NCI-H2029 (cell line): ENCODE results near the gene MT1M.
A peak's percentile ranks its signal among the peaks of the same experiment; 100 is the strongest.
"Not testable (repeated sequence)": the region's sequence is repeated elsewhere in the genome, so short reads cannot be mapped to it uniquely, and the experiment has no call there.

Experiments used
- DNase-seq: peaks from one replicate; lab custom pipeline; 2025; lab: John Stamatoyannopoulos, UW

MT1M gene

DNA sequence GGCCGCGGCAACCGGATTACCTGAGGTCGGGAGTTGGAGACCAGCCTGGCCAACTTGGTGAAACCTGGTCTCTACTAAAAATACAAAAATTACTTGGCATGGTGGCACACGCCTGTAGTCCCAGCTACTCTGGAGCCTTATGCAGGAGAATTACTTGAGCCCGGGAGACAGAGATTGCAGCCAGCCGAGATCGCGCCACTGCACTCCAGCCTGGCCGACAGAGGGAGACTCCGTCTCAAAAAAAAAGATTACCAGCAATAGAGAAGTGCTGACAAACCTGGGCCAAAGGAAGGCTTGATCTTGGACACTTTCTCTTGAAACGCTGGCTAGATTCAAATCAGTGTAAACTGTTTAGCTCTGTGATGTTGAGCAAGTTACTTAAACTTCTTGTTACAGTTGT, 41.5 kb downstream of the MT1M start:
- no peak for DNase-seq

DNA sequence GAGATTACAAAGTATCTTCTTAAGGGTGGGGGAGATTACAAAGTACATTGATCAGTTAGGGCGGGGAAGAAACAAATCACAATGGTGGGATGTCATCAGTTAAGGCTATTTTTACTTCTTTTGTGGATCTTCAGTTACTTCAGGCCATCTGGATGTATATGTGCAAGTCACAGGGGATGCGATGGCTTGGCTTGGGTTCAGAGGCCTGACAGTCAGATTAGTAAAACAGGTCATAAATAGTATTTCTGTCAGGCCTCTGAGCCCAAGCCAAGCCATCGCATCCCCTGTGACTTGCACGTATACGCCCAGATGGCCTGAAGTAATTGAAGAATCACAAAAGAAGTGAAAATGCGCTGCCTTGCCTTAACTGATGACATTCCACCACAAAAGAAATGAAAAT, 42.1 kb downstream of the MT1M start:
- DNase-seq: not testable (repeated sequence)

DNA sequence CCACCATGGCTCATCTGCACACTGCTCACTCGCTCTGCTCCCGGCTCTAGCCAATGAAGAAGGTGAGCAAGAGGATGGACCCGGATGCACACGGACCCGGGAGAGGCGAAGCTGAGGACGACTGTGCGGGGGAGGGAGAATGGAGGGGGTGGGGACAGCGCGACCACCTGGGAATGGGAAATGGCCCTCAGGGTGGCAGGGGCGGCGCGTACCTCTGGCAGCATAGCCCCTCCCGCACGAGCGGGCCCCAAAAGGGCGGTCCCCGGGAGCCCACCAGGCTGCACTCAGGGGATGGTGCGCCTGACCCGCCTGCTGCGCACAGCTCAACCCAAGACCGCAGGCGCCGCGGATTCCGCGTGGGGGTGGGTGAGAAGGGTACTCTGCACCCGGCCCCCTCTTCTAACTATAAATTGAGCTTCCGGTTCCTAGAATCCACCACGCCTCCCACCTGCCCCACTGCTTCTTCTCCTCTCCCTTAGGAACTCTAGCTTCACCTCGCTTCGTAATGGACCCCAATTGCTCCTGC, 43.3 kb downstream of the MT1M start:
- no peak for DNase-seq

GRCh38 chr16:56677474-56677873, 45.0 kb downstream of the MT1M start:
- no peak for DNase-seq

DNA sequence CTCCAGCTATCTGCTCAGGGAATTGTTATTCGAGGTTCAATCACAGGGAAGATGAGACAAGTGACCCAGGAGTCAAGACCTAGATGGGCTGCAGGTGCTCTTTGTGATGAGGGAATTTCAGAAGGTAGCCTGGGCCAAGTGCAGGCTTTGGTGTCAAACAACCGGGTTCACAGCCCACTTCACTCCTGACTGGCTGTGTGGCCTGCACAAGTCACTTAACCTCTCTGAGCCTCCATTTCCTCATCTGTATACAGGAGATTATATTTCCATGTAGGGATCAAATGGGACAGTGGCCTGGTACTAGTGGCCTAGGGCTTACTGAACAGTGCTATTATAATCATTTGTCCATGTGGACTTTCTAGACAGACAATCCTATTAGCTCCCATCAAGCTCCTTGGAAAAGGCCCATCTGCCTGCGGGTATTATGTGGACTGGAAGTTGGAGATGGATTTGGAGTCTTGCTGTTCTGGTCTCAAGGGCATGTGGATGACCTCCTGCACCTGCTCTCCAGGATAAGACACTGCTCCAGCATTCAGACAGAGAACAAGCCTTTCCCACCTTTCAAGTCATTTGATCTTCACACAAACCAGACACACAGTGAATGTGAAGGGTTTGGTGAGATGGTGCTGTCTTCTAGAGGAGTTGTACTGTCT, 46.7 kb downstream of the MT1M start:
- no peak for DNase-seq

GRCh38 chr16:56679818-56680217, 47.4 kb downstream of the MT1M start:
- DNase-seq: no peak

DNA sequence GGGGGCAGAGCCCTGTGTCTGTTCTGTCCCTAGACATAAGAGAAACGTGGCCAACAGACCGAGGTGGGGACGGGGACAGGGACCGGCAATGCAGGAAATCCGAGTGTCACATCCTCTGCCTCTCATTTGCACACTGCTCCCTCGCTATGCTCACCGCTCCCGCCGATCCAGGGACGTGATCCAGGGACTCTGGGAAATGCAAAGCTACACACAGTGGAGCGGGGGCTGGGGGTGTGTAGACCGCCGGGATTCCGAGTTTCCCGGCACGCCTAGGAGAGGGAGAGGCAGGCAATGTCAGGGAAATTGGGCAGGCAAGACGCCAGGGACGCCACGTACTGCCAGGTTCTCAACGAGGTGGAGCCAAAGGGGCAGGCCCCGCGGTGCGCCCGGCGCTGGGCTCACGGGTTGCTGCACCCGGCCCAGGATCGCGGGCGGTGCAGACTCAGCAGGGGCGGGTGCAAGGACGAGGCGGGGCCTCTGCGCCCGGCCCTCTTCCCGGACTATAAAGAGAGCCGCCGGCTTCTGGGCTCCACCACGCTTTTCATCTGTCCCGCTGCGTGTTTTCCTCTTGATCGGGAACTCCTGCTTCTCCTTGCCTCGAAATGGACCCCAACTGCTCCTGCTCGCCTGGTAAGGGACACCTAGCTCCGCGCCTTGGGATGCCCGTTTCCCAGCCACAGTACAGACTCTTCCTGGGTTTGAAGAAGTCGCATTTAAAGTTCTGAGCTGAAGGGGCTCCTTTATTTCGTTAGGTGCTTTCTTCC, 49.7 kb downstream of the MT1M start, which contains the start of gene MT1X:
Gene MT1X, plus strand, starts transcription at position 532 of the 764 bp plus-strand sequence. Its CDS starts 71 bp downstream, at position 603.
- DNase-seq: peak; percentile 68

DNA sequence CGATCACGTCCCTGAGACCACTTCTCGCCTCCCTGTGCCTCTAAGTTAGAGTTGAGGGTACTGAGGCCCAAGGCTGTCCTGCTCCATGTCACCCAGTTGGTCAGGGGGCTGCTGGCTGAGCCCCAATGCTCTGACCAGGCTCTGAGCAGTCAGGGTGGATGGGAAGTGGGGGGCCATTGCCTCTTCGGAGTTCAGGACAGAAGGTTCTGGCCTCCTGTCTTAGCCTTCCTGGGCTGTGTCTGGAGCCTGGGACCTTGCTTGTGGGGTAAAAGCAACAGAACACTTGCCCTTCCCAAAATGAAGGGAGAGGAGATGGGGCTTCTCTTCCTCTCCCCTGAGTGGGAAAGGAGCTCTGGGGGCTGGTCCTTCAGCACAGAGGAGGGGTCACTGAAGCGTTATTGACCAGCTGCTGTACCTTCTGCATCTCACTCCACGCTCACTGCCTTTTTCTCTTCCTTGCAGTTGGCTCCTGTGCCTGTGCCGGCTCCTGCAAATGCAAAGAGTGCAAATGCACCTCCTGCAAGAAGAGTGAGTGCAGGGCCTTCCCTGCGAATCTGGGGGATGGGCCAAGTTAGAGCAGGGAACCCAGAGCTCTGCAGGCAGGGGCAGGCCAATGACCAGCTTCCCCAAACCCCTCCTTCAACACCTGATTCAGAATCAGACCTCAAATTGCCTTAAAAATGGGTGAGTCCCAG, 50.4 kb downstream of the MT1M start:
- no peak for DNase-seq
